ENCODE results near the gene DIP2C. TPM values are rescaled to one million over a fixed set of nuclear protein-coding genes. Genes with fewer than 3 reads are reported as not detected.

The DIP2C gene
- total and polyA plus RNA-seq, 2 donors = 21.0 to 24.3 TPM

DNA sequence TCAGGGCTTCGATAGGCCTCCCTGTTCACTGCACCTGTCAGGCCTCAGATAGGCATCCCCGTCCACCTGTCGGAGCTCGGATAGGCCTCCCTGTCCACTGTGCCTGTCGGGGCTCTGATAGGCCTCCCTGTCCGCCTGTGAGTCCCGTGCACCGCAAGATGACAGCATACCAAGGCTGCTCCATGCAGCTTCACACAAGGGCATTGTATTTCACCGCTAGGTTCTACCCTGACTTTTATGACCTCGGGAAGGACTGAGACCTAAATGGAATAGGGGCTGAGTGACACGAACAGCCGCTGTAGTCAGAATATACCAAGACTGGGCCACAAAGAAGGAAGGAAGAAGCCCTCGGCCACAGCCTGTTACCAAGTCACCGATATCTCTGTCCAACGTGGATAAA, 271.2 kb downstream of the DIP2C start:
- Histone ChIP-seq H3K4me1 (ENCODE audit: insufficient read depth) (no peaks in the 10 kb centered on the region), H3K4me3 (ENCODE audit: low read depth, low read length) (no peak overlapping the region), H3K36me3 (ENCODE audit: insufficient read depth) (no peaks in the 10 kb centered on the region), H3K27ac (ENCODE audit: low read depth) (no peak overlapping the region)
- WGBS = 82% methylated on average over 15 of the region's 15 CpGs
- DNase-seq (ENCODE audit: extremely low spot score) = no peak

DNA sequence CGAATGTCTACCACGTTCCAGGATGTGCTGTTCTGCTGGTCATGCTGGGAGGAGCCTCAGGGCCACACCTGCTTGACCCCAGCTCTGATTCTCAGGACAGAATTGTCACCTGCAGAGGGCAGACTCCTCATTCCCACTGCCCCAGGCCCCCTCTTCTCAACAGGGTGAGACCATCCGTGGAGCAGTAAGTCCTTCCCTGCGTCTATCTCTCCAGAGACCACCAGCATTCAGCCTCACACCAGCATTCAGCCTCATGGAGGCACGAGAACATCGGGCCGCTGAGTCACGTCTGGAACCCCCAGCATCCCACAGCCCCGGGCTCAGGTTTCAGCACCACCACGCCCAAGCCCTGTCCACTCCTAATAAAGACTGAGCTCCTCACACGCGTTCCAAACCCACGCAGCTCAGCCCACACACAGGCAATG, 273.4 kb downstream of the DIP2C start:
- WGBS = 68% methylated on average over 13 of the region's 13 CpGs
- no peak for DNase-seq (ENCODE audit: extremely low spot score)
- Histone ChIP-seq H3K4me3 (ENCODE audit: low read depth, low read length) (no peak overlapping the region), H3K27ac (ENCODE audit: low read depth) (no peak overlapping the region), H3K4me1 (ENCODE audit: insufficient read depth) (no peaks in the 10 kb centered on the region), H3K36me3 (ENCODE audit: insufficient read depth) (peaks cover 2% of the 10 kb centered on the region)

DNA sequence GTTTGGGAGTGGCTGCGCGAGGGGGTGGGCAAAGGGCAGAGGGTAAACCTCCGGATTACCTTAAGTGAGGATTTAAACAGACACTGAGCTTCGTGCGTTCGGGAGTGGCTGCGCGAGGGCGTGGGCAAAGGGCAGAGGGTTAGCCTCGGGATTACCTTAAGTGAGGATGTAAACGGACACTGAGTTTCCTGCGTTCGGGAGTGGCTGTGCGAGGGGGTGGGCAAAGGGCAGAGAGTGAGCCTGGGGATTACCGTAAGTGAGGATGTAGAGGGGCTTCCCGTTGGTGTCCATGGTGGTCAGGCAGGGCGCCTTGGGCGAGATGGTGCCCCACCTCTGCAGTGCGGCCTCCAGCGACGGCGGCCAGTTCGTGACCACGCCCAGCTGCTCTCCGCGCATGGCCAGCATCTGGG, 275.8 kb downstream of the DIP2C start:
- no peak for DNase-seq (ENCODE audit: extremely low spot score)
- WGBS = 79% methylated on average over 26 of the region's 26 CpGs
- Histone ChIP-seq H3K4me3 (ENCODE audit: low read depth, low read length) (no peak overlapping the region), H3K27ac (ENCODE audit: low read depth) (no peak overlapping the region), H3K36me3 (ENCODE audit: insufficient read depth) (peaks cover 2% of the 10 kb centered on the region), H3K4me1 (ENCODE audit: insufficient read depth) (no peaks in the 10 kb centered on the region)

DNA sequence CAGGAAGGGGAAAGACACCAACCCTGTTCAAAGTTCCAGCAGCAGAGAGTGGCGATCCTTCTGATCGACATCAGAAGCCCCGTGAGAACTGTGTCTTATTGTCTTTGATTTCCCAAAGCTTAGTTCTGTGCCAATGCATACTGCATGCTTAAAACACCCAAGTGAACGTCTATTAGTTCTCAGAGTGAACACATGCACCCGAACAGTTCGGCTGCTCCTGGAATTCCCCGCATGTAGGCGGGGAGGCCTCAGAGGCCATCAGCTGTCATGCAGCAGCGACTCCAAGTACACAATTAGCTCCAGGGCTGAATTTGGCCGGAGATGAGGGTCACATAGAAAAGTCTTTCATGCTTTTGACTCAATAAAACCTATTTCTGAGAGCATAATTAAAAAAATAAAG, 277.4 kb downstream of the DIP2C start:
- H3K4me1 ChIP-seq (ENCODE audit: insufficient read depth) = no peaks in the 10 kb centered on the region
- no peak overlapping the region for H3K4me3 ChIP-seq (ENCODE audit: low read depth, low read length)
- WGBS = 74% methylated on average over 10 of the region's 10 CpGs
- peaks cover 2% of the 10 kb centered on the region for H3K36me3 ChIP-seq (ENCODE audit: insufficient read depth)
- H3K27ac ChIP-seq (ENCODE audit: low read depth) = no peak overlapping the region
- DNase-seq (ENCODE audit: extremely low spot score) = no peak

DNA sequence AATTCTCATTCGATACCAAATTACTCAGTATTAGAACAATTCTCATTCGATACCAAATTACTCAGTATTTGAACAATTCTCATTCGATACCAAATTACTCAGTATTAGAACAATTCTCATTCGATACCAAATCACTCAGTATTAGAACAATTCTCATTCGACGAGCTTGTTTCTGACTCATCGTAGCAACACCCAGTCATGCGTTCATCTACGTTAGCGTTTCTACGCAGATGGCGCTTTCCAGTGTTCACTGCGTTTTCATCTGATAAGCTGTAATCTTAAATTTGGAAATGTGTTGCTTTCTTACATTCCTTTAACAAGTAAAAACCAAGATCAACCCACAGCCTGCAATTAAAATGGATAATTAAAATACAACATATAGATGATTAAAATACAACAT, 277.9 kb downstream of the DIP2C start:
- Histone ChIP-seq H3K4me1 (ENCODE audit: insufficient read depth) (no peaks in the 10 kb centered on the region), H3K36me3 (ENCODE audit: insufficient read depth) (peaks cover 2% of the 10 kb centered on the region), H3K4me3 (ENCODE audit: low read depth, low read length) (no peak overlapping the region), H3K27ac (ENCODE audit: low read depth) (no peak overlapping the region)
- 94% methylated on average over 13 of the region's 13 CpGs for WGBS
- DNase-seq (ENCODE audit: extremely low spot score) = no peak

DNA sequence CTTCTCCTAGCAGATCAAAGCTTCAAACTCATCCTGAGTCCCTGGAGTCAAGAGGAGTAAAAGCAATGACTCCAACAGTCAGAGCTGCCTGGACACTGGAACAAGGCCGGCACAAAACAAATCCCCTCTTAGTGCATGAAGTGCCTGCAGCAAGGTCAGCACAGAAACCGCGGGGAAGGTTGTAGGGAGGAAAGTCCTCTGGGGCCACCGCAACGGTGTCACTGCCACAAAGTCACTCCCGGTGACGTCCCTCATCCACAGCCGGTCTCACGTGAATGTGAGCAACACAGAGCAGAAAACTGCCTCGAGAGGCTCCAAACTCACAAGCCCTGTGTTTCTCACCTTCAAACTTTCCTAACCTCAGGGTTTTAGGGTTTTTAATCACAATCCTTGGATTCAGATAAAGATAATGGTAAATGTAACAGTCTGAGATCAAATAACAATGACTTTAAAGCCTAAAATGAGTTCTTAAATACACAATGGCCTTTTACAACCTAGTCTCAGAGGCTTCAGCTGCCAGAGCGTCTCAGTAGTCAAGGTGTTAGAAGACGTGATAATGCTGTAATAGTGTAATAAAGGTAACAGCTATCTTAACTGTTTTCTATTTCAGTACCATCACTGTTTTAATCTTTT, 279.9 kb downstream of the DIP2C start:
- Histone ChIP-seq H3K36me3 (ENCODE audit: insufficient read depth) (peaks cover 2% of the 10 kb centered on the region), H3K27ac (ENCODE audit: low read depth) (no peak overlapping the region), H3K4me3 (ENCODE audit: low read depth, low read length) (no peak overlapping the region), H3K4me1 (ENCODE audit: insufficient read depth) (no peaks in the 10 kb centered on the region)
- DNase-seq (ENCODE audit: extremely low spot score) = no peak
- WGBS = 83% methylated on average over 12 of the region's 12 CpGs

DNA sequence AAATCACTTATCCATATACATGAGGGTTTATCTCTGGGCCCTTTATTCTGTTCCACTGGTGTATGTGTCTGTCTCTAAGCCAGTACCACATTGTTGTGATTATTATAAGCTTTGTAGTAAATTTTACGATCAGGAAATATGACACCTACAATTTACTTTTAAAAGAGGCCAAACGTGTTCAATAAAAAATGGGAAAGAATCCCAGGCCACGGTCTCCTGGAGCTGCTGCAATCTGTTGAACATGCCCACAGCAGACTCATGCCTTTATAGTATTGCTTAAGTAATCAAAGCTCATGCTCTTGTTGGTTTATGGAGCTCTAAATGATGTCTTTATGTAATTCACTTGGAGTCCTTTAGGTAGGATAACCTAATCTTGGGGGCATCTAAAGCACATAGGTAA, 281.2 kb downstream of the DIP2C start:
- WGBS = 56% methylated on average over 3 of the region's 3 CpGs
- H3K4me3 ChIP-seq (ENCODE audit: low read depth, low read length) = no peak overlapping the region
- no peak for DNase-seq (ENCODE audit: extremely low spot score)
- H3K36me3 ChIP-seq (ENCODE audit: insufficient read depth) = peaks cover 2% of the 10 kb centered on the region
- H3K4me1 ChIP-seq (ENCODE audit: insufficient read depth) = no peaks in the 10 kb centered on the region
- no peak overlapping the region for H3K27ac ChIP-seq (ENCODE audit: low read depth)

DNA sequence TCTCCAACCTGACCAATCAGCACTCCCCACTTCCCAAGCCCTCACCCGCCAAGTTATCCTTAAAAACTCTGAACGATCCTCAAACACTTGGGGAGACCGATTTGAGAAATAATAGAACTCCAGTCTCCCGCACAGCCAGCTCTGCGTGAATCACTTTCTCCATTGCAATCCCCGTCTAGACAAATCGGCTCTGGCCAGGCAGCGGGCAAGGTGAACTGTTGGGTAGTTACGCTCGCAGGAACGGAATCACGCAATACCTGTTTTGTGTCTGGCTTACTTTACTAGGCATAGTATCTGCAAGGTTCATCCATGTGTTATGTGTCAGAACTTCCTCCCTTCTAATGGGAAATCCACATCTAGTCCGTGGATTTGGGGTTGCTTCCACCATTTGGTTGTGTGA, 282.5 kb downstream of the DIP2C start:
- Histone ChIP-seq H3K36me3 (ENCODE audit: insufficient read depth) (no peaks in the 10 kb centered on the region), H3K27ac (ENCODE audit: low read depth) (no peak overlapping the region), H3K4me1 (ENCODE audit: insufficient read depth) (no peaks in the 10 kb centered on the region), H3K4me3 (ENCODE audit: low read depth, low read length) (no peak overlapping the region)
- no peak for DNase-seq (ENCODE audit: extremely low spot score)
- 97% methylated on average over 13 of the region's 13 CpGs for WGBS

DNA sequence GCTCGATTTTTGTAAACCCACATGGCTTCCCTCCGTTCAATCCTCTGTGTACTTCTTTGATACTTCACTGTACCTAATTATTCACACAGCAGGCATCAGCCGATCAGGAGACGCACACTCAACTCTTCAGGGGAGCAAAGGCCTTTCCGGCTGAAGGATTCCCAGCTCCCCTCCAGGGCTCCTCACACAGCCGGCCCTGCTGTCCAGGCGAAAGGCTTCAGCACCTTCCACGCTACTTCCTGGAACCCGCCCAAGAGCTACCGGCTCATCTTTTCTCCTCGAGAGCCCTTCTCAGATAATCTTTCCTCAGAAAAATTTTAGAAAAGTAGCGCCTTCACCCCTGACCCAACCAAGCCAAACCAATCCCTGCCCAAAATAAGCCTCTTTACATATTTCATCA, 283.8 kb downstream of the DIP2C start:
- Histone ChIP-seq H3K36me3 (ENCODE audit: insufficient read depth) (no peaks in the 10 kb centered on the region), H3K4me1 (ENCODE audit: insufficient read depth) (no peaks in the 10 kb centered on the region), H3K27ac (ENCODE audit: low read depth) (no peak overlapping the region), H3K4me3 (ENCODE audit: low read depth, low read length) (no peak overlapping the region)
- WGBS = 73% methylated on average over 12 of the region's 12 CpGs
- no peak for DNase-seq (ENCODE audit: extremely low spot score)

DNA sequence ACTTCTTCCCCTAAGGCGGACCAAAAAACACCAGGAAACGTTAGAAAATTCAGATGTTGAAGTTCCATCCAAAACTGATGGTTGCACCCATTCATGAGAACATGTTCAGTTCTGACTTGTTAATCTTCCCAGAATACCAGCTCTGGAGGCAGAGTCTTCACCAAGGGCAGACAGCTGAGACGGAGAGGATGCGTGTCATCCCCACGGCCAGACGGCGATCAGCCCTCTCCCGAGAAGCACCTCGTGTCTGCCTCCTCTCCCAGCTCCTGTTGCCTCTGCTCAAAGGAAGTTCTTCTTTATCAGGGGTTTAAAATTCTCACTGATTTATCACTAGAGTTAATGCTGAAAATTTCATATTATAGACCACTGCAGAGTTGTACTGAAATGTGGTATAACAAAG, 284.5 kb downstream of the DIP2C start:
- no peak overlapping the region for H3K27ac ChIP-seq (ENCODE audit: low read depth)
- DNase-seq (ENCODE audit: extremely low spot score) = no peak
- no peaks in the 10 kb centered on the region for H3K4me1 ChIP-seq (ENCODE audit: insufficient read depth)
- 91% methylated on average over 9 of the region's 9 CpGs for WGBS
- H3K4me3 ChIP-seq (ENCODE audit: low read depth, low read length) = no peak overlapping the region
- H3K36me3 ChIP-seq (ENCODE audit: insufficient read depth) = no peaks in the 10 kb centered on the region

DNA sequence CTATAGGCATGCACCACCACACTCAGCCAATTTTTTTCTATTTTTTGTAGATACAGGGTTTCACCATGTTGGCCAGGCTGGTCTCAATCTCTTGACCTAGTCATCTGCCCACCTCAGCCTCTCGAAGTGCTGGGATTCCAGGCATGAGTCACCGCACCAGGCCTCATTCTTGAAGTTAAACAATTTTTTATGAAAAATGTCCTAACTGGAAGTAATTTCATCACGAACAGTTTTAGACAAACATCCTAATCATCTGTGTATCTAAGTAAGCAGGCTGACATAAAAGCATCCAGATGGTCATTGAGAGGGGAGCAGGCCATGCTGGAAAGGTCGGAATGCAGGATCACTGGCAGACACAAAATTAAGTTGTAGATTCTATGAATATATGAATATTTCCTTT, 285.1 kb downstream of the DIP2C start:
- WGBS = 75% methylated on average over 4 of the region's 4 CpGs
- Histone ChIP-seq H3K27ac (ENCODE audit: low read depth) (no peak overlapping the region), H3K36me3 (ENCODE audit: insufficient read depth) (no peaks in the 10 kb centered on the region), H3K4me1 (ENCODE audit: insufficient read depth) (no peaks in the 10 kb centered on the region), H3K4me3 (ENCODE audit: low read depth, low read length) (no peak overlapping the region)
- no peak for DNase-seq (ENCODE audit: extremely low spot score)

DNA sequence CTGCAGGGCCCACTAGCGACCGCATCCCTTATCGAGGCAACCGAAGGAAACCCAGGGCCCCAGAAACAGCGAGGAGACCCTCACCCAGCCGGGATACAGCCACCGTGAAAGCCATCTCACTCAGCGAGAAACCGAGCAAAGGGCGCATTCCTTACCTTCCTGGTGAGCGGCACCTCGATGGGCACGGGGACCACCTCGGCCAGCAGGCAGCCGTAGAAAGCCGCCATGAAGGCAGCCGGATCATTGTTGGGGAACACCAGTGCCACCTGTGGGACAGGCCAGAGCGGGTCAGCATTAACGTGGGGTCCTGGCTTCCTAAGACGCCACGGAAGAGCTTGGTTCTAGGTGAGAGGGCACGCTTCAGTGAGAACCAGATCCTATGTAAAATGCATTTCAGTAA, 290.5 kb downstream of the DIP2C start:
- no peak overlapping the region for H3K4me3 ChIP-seq (ENCODE audit: low read depth, low read length)
- H3K27ac ChIP-seq (ENCODE audit: low read depth) = no peak overlapping the region
- no peak for DNase-seq (ENCODE audit: extremely low spot score)
- H3K36me3 ChIP-seq (ENCODE audit: insufficient read depth) = no peaks in the 10 kb centered on the region
- 89% methylated on average over 22 of the region's 22 CpGs for WGBS
- H3K4me1 ChIP-seq (ENCODE audit: insufficient read depth) = peaks cover 2% of the 10 kb centered on the region

DNA sequence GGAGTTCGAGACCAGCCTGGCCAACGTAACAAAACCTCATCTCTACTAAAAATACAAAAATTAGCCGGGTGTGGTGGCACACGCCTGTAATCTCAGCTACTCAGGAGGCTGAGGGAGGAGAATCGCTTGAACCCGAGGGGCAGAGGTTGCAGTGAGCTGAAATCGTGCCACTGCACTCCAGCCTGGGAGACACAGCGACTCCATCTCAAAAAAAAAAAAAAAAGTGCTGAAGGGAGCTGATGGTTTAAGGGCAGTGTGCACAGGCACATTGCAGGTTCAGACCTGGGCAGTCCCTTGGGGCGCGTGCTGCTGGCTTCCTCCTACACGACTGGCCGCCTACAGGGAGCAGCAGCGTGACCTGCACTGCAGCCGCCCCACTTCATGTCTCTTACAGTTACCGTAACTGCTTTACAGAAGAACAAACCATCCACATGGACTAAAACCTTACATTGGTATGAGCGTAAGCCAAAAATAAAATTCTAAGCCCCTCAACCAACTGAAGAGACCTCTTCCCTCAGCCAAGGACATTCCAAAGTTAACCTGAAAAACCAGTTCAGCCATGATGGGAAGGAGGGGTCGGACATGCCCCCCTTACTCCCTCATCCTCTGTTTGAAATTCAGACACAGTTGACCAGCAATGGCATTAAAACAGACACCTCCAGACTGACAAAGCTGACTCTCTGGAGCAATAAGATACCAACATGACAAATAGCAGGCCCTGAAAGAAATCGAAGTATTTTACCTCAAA, 292.0 kb downstream of the DIP2C start:
- H3K4me3 ChIP-seq (ENCODE audit: low read depth, low read length) = no peak overlapping the region
- WGBS = 93% methylated on average over 18 of the region's 18 CpGs
- H3K4me1 ChIP-seq (ENCODE audit: insufficient read depth) = peaks cover 2% of the 10 kb centered on the region
- no peak overlapping the region for H3K27ac ChIP-seq (ENCODE audit: low read depth)
- H3K36me3 ChIP-seq (ENCODE audit: insufficient read depth) = no peaks in the 10 kb centered on the region
- DNase-seq (ENCODE audit: extremely low spot score) = no peak

DNA sequence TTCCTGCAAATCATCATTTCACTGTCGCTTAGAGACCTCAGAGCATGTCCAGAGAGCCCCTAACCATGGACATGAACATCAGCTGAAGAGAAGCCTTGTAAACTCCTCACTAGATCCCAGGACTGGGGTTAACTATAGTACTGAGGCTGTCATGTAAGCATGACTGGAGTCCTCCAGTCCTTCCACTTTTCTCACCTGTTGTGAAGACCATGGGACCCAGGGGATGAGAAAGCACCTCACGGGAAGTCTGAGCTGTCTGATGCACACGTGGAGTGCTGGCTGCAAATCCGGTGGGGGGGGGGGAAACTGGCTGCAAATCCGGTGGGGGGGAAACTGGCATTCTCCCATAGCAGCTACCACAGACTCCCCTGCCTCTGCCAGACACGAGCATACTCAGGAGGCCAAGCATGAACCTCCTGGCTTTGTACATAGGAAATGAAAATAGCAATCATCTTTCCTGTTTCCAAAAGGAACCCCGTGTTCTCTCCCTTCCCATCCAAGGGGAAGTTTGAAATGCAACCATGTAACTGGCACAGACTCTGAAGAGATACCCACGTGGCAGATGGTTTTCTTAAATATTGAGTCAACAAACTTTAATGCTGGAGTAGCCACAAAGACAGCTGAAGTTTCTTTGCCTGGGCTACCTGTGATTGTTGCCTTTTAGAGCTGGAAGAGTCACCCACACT, 292.8 kb downstream of the DIP2C start:
- WGBS = 50% methylated on average over 8 of the region's 8 CpGs

More for the DNA sequence above, 292.8 kb downstream of the DIP2C start:
- Histone ChIP-seq H3K27ac (ENCODE audit: low read depth) (no peak overlapping the region), H3K4me1 (ENCODE audit: insufficient read depth) (peaks cover 2% of the 10 kb centered on the region), H3K36me3 (ENCODE audit: insufficient read depth) (no peaks in the 10 kb centered on the region), H3K4me3 (ENCODE audit: low read depth, low read length) (no peak overlapping the region)
- DNase-seq (ENCODE audit: extremely low spot score) = no peak

All from urinary bladder (tissue), 4 donors.